Adrenal gland (tissue), 12 donors: ENCODE data around the gene SMIM5. TPM values are rescaled to one million over a fixed set of nuclear protein-coding genes. Genes with fewer than 3 reads are reported as not detected.

Experiments
- DNase-seq, 7 donors: peaks; one replicate each; pipeline ENCODE4 v3.0.0-alpha.2; 2019 to 2020
- H3K27ac ChIP-seq, 5 donors: fragments of 200-600 bp; sonication (generic) in 4 of 5; 1 replicate in 3 of 5; 2 replicates in 2 of 5; pipeline versions ENCODE4 v1.5.1 to v1.8.0; 2016 to 2020; ENCODE audit warnings: mild to moderate bottlenecking in 1 of 5
- H3K27me3 ChIP-seq: fragments of 200-600 bp; 2 replicates; pipeline ENCODE4 v1.8.0; 2021
- H3K36me3 ChIP-seq, 2 donors: fragments of 200-600 bp; replicated peaks in 1 of 2; 1 replicate in 1 of 2; 2 replicates in 1 of 2; pipeline versions ENCODE4 v1.5.1 to v1.8.0; 2018 to 2022
- H3K4me1 ChIP-seq, 2 donors: fragments of 200-600 bp; replicated peaks in 1 of 2; 1 replicate in 1 of 2; 2 replicates in 1 of 2; pipeline versions ENCODE4 v1.5.1 to v1.8.0; 2018 to 2021
- H3K4me3 ChIP-seq, 4 donors: fragments of 200-600 bp; sonication (generic) in 3 of 4; one replicate each; pipeline ENCODE4 v1.5.1; 2016 to 2018
- H3K9me3 ChIP-seq, 3 donors: fragments of 200-600 bp; sonication (generic) in 1 of 3; replicated peaks in 1 of 3; 1 replicate in 2 of 3; 2 replicates in 1 of 3; pipeline versions ENCODE4 v1.5.1 to v1.8.0; 2016 to 2021
- CTCF ChIP-seq, 6 experiments: fragments of 450-650 bp in 4 of 6; fragments of 200-600 bp in 2 of 6; sonication (generic) in 1 of 6; IDR thresholded peaks; 1 replicate in 5 of 6; 2 replicates in 1 of 6; pipeline versions ENCODE4 v1.5.1 to v1.8.0; 2016 to 2021; ENCODE audit warnings: antibody characterized with exemption in 6 of 6, mild to moderate bottlenecking in 2 of 6, moderate library complexity in 1 of 6
- POLR2A ChIP-seq, 2 donors: fragments of 450-650 bp; IDR thresholded peaks; one replicate each; pipeline ENCODE4 v1.6.1; 2017; ENCODE audit warnings: antibody characterized with exemption in 2 of 2, mild to moderate bottlenecking in 2 of 2, moderate library complexity in 1 of 2
- WGBS, 4 donors: extraction: QIAGEN DNeasy Blood & Tissue Kit in 2 of 4; methylation state at CpG; one replicate each; pipeline versions ENCODE4 v1.1.5 to v1.1.7; 2013 to 2017; 5-methylcytosine and 5-hydroxymethylcytosine counted together
- intact Hi-C, 2 donors: fragments of 100-400 bp; cut with DNase I; formaldehyde crosslinking; loops; one replicate each; pipeline versions ENCODE4 v1.14.1 to v1.15.0; 2022 to 2023
- polyA plus RNA-seq, 3 donors: library from polyadenylated mRNA; stranded (reverse); fragments of 200-250 nt in 2 of 3; fragments of 350-450 nt in 1 of 3; fragmentation: Illumina TruSeq in 1 of 3; extraction: RNeasy Lipid Tissue Mini Kit (QIAGEN cat#74804) in 1 of 3; gene quantifications; one replicate each; pipeline ENCODE4 v1.2.3, GENCODE V29; 2013 to 2014
- total RNA-seq, 9 donors: library from RNA; depleted of rRNA in 4 of 9; stranded (reverse); fragments of >200 nt in 4 of 9; fragments of 120-200 nt in 1 of 9; fragmentation: NEBNext Ultra II Directional in 1 of 9; extraction: Animal tissue kit (Norgen Biotek cat#: 25700) in 1 of 9; gene quantifications; one replicate each; pipeline versions ENCODE4 v1.1.0 to v1.2.4, GENCODE V29; 2013 to 2023
- donor health status: healthy with polysubstance abuse.
- donor health status: Bipolar disorder and iron deficiency.
- donor health status: DM: yes; HTN: yes; CAD: no.
- donor health status: DM: no; HTN: no; CAD: no.
- donor health status: DM: no; HTN: no; CAD: no.
- donor health status: DM: yes; HTN: yes; CAD: no.

SMIM5 gene
- total and polyA plus RNA-seq, 12 donors, result 0.13 to 2.6 (median 0.77) TPM; not detected in 4

- no peak for DNase-seq
- Histone ChIP-seq H3K9me3 (no peaks in the 10 kb centered on the region), H3K4me1 (no peaks in the 10 kb centered on the region), H3K4me3 (no peak overlapping the region), H3K36me3 (peaks cover 0 to 12% of the 10 kb centered on the region in 2 donors), H3K27ac (no peak overlapping the region), H3K27me3 (no peaks in the 10 kb centered on the region)
- WGBS, 4 donors, result 91 to 95% (median 94%) methylated on average over 6 to 10 of the region's 10 CpGs
- intact Hi-C loops, result no loop called here
- TF ChIP-seq CTCF (IDR thresholded peaks at IDR 0.05) (no peak), POLR2A (IDR thresholded peaks at IDR 0.05) (no peak)
These were observed 6.1 kb upstream of the SMIM5 start for GRCh38 chr17:75627094-75627493.

GRCh38 chr17:75628425-75628824 lies 4.8 kb upstream of the SMIM5 start:
- TF ChIP-seq POLR2A (IDR thresholded peaks at IDR 0.05) (no peak), CTCF (IDR thresholded peaks at IDR 0.05) (no peak)
- H3K4me3 ChIP-seq, result no peak overlapping the region
- intact Hi-C loops, result no loop called here
- no peaks in the 10 kb centered on the region for H3K9me3 ChIP-seq
- H3K36me3 ChIP-seq, result peaks cover 0 to 12% of the 10 kb centered on the region in 2 donors
- no peaks in the 10 kb centered on the region for H3K27me3 ChIP-seq
- H3K4me1 ChIP-seq, result peaks cover 5 to 9% of the 10 kb centered on the region in 2 donors
- no peak overlapping the region for H3K27ac ChIP-seq
- WGBS, 4 donors, result 80 to 89% (median 86%) methylated on average over 1 to 6 of the region's 6 CpGs
- DNase-seq, result no peak

- H3K27me3 ChIP-seq, result no peaks in the 10 kb centered on the region
- peaks cover 0 to 12% of the 10 kb centered on the region in 2 donors for H3K36me3 ChIP-seq
- peaks cover 12 to 16% of the 10 kb centered on the region in 2 donors for H3K4me1 ChIP-seq
- intact Hi-C loops, result no loop called here
- WGBS, 4 donors, result 76 to 95% (median 86%) methylated on average over 2 to 14 of the region's 14 CpGs
- TF ChIP-seq CTCF (IDR thresholded peaks at IDR 0.05) (no peak), POLR2A (IDR thresholded peaks at IDR 0.05) (no peak)
- H3K9me3 ChIP-seq, result no peaks in the 10 kb centered on the region
- H3K4me3 ChIP-seq, result no peak overlapping the region
- no peak overlapping the region for H3K27ac ChIP-seq
- no peak for DNase-seq
These were observed 4.1 kb upstream of the SMIM5 start for GRCh38 chr17:75629157-75629556.

GRCh38 chr17:75630071-75630917 lies 2.9 kb upstream of the SMIM5 start:
- H3K27me3 ChIP-seq, result no peaks in the 10 kb centered on the region
- H3K4me1 ChIP-seq, result peaks cover 14 to 18% of the 10 kb centered on the region in 2 donors
- peaks cover 0 to 9% of the 10 kb centered on the region in 2 donors for H3K36me3 ChIP-seq
- intact Hi-C loops, result loop anchor here in 1 of 2 donors (5.0 kb wide), 1 partner anchor 117 kb away; no protein-coding TSS in a partner anchor
- WGBS, 4 donors, result 80 to 93% (median 81%) methylated on average over 14 to 26 of the region's 26 CpGs
- H3K4me3 ChIP-seq, result no peak overlapping the region
- H3K27ac ChIP-seq, result no peak overlapping the region
- no peaks in the 10 kb centered on the region for H3K9me3 ChIP-seq
- TF ChIP-seq CTCF (IDR thresholded peaks at IDR 0.05) (no peak), POLR2A (IDR thresholded peaks at IDR 0.05) (no peak)
- DNase-seq, result no peak
